Common myeloid progenitor, CD34-positive (primary cell): ENCODE measurements around the gene UTP4.
A peak's percentile ranks its signal among the peaks of the same experiment; 100 is the strongest.
"Not testable (repeated sequence)": the region's sequence is repeated elsewhere in the genome, so short reads cannot be mapped to it uniquely, and the experiment has no call there.

Experiments
- CTCF ChIA-PET: fragments of 350-600 bp; sonication (Branson Sonifier 250); formaldehyde crosslinking; loops from one replicate; lab custom pipeline; 2021; ENCODE audit warnings: antibody characterized with exemption; lab: Charles Lee
- POLR2A ChIA-PET: fragments of 350-600 bp; sonication (Branson Sonifier 250); formaldehyde crosslinking; loops from one replicate; lab custom pipeline; 2021; ENCODE audit warnings: antibody characterized with exemption; lab: Charles Lee
- DNase-seq, 3 donors: peaks; one replicate each; pipeline versions ENCODE4 v3.0.0 to v3.0.0-alpha.2; 2013
- H3K27ac ChIP-seq, 2 experiments: 1 replicate in 1 of 2; 2 replicates in 1 of 2; pipeline ENCODE4 v1.7.0; 2013; ENCODE audit warnings: inconsistent platforms in 2 of 2, low read length in 2 of 2, mild to moderate bottlenecking in 2 of 2, low read depth in 1 of 2, moderate library complexity in 1 of 2; ENCODE audit not compliant: severe bottlenecking in 2 of 2, insufficient read depth in 1 of 2, poor library complexity in 1 of 2
- H3K27me3 ChIP-seq, 5 experiments: replicated peaks in 2 of 5; 1 replicate in 3 of 5; 2 replicates in 2 of 5; pipeline versions ENCODE4 v1.6.1 to v1.7.0; 2013; ENCODE audit warnings: low read length in 4 of 5, mild to moderate bottlenecking in 2 of 5, moderate library complexity in 2 of 5, inconsistent platforms in 1 of 5; ENCODE audit not compliant: insufficient read depth in 5 of 5, control insufficient read depth in 4 of 5
- H3K36me3 ChIP-seq, 4 experiments: 1 replicate in 2 of 4; 2 replicates in 2 of 4; pipeline versions ENCODE4 v1.6.1 to v1.7.0; 2013; ENCODE audit warnings: low read length in 3 of 4, control low read depth in 1 of 4, mild to moderate bottlenecking in 1 of 4; ENCODE audit not compliant: control insufficient read depth in 4 of 4, insufficient read depth in 4 of 4
- H3K4me1 ChIP-seq, 4 experiments: 1 replicate in 3 of 4; 2 replicates in 1 of 4; pipeline versions ENCODE4 v1.6.1 to v1.7.1; 2013; ENCODE audit warnings: low read length in 3 of 4, mild to moderate bottlenecking in 3 of 4, control low read depth in 1 of 4, inconsistent platforms in 1 of 4, moderate library complexity in 1 of 4; ENCODE audit not compliant: control insufficient read depth in 4 of 4, insufficient read depth in 4 of 4; ENCODE audit errors: control extremely low read depth in 1 of 4
- H3K4me3 ChIP-seq, 7 experiments: 1 replicate in 4 of 7; 2 replicates in 3 of 7; pipeline versions ENCODE4 v1.5.1 to v1.7.0; 2013; ENCODE audit warnings: mild to moderate bottlenecking in 7 of 7, low read length in 6 of 7, moderate library complexity in 6 of 7, inconsistent platforms in 2 of 7, low read depth in 2 of 7, control low read depth in 1 of 7; ENCODE audit not compliant: insufficient read depth in 4 of 7, control insufficient read depth in 1 of 7; ENCODE audit errors: extremely low read depth in 1 of 7
- H3K9me3 ChIP-seq, 5 experiments: 1 replicate in 4 of 5; 2 replicates in 1 of 5; pipeline versions ENCODE4 v1.6.1 to v1.7.1; 2013; ENCODE audit warnings: low read length in 4 of 5, mild to moderate bottlenecking in 2 of 5, inconsistent platforms in 1 of 5, low read depth in 1 of 5, moderate library complexity in 1 of 5; ENCODE audit not compliant: control insufficient read depth in 4 of 5, insufficient read depth in 2 of 5; ENCODE audit errors: control extremely low read depth in 1 of 5
- WGBS: methylation state at CpG from one replicate; pipeline ENCODE4 v1.1.5; 2013; ENCODE audit not compliant: insufficient coverage; 5-methylcytosine and 5-hydroxymethylcytosine counted together

Gene UTP4

DNA sequence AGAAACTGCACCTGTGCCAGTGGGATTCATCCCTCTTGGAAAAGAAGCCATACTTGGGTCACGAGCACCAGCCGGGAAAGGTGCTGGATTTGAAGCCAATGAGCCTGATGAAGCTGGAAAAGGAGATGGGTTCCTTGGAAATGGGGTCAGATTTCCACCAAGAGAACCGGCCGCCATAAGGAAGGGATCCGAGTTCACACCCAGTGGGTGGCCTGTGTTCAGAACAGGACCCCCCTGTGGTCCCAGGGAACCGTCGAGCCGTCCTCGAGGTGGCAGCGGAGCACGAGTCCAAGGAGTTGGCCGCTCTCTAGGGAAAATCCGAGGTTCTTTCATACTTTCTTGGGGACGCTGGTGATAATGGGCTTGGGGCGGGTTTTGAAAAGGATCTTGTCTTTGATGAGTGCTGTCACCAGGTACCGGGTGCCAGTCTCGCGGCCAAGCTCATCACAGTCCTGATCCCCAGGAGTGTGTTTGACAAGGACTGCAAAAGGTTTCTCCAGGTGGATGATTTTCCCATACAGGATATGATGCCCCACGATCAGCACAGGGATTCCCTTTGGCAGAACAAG, 12.3 kb upstream of the UTP4 start:
- no peak for DNase-seq
- H3K27ac ChIP-seq: no peak overlapping the region
- H3K36me3 ChIP-seq: peaks cover 10 to 61% (median 54%) of the 10 kb centered on the region in 4 experiments
- H3K4me3 ChIP-seq: no peak overlapping the region
- no peaks in the 10 kb centered on the region for H3K9me3 ChIP-seq
- POLR2A ChIA-PET: no interaction called here
- no peaks in the 10 kb centered on the region for H3K27me3 ChIP-seq
- CTCF ChIA-PET: interaction anchor here (0.5 to 6.7 kb wide), 4 partner anchors 8 to 21 kb away, joined by 3 to 71 read pairs (median 6); no protein-coding TSS in a partner anchor
- WGBS: 97% methylated on average over 19 of the region's 19 CpGs
- no peaks in the 10 kb centered on the region for H3K4me1 ChIP-seq

DNA sequence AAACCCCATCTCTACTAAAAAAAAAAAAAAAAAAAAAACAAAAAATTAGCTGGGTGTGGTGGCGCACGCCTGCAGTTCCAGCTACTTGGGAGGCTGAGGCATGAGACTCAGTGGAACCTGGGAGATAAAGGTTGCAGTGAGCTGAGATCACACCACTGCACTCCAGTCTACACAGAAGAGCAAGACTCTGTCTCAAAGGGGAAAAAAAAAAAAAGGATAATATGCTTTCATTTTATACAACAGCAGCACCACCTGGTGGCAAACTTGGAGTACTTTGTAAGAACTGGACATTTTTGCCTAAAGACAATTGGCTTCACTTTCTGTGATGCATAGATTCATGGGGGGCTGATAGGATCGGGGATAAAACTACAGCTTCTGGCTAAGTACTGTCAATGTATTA, 8.5 kb upstream of the UTP4 start:
- Histone ChIP-seq H3K27ac (no peak overlapping the region), H3K27me3 (no peaks in the 10 kb centered on the region), H3K4me3 (no peak overlapping the region), H3K36me3 (peaks cover 8 to 33% (median 31%) of the 10 kb centered on the region in 4 experiments), H3K4me1 (no peaks in the 10 kb centered on the region), H3K9me3 (no peaks in the 10 kb centered on the region)
- peak; percentile 75 to 89 (median 84) for DNase-seq
- WGBS: no CpG with 5 or more reads among the region's 3 CpGs
- ChIA-PET POLR2A (interaction anchor here (0.5 to 0.7 kb wide), 2 partner anchors 9 to 219 kb away, joined by 3 to 4 read pairs; no protein-coding TSS in a partner anchor), CTCF (interaction anchor here (0.6 to 6.7 kb wide), 24 partner anchors 8 to 660 kb away, joined by 3 to 71 read pairs (median 4); partner anchors contain the start of genes CHTF8, HAS3 and UTP4)

DNA sequence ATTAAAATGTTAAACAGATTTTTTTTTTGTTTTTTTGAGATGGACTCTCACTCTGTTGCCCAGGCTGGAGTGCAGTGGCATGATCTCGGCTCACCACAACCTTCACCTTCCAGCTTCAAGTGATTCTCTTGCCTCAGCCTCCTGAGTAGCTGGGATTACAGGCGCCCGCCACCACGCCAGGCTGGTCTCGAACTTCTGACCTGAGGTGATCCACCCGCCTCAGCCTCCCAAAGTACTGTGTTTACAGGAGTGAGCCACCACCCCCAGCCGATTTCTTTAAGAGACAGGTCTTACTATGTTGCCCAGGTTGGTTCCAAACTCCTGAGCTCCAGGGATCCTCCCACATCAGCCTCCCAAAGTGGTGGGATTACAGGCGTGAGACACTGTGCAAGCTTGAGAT, 8.0 kb upstream of the UTP4 start:
- H3K27ac ChIP-seq, H3K4me1 ChIP-seq, H3K4me3 ChIP-seq, H3K9me3 ChIP-seq, POLR2A ChIA-PET, DNase-seq, H3K27me3 ChIP-seq: not testable (repeated sequence)
- H3K36me3 ChIP-seq: peaks cover 7 to 29% (median 26%) of the 10 kb centered on the region in 4 experiments
- 98% methylated on average over 6 of the region's 8 CpGs for WGBS
- CTCF ChIA-PET: interaction anchor here (0.6 to 6.7 kb wide), 24 partner anchors 8 to 660 kb away, joined by 3 to 71 read pairs (median 6); partner anchors contain the start of genes CHTF8, HAS3 and UTP4

DNA sequence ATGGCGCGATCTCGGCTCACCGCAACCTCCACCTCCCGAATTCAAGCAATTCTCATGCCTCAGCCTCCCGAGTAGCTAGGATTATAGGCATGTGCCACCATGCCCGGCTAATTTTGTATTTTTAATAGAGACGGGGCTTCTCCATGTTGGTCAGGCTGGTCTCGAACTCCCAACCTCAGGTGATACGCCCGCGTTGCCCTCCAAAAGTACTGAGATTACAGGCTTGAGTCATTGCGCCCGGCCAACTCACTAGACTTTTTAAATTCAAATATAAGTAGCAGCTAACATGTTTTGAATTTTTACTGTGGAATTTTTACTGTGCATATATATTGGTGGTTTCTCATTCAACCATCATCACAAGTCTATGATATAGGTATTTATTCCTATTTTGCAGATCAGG, 7.5 kb upstream of the UTP4 start:
- H3K27me3 ChIP-seq, POLR2A ChIA-PET, H3K27ac ChIP-seq, H3K4me1 ChIP-seq, DNase-seq, H3K4me3 ChIP-seq, H3K9me3 ChIP-seq: not testable (repeated sequence)
- CTCF ChIA-PET: interaction anchor here (0.8 to 6.7 kb wide), 12 partner anchors 8 to 597 kb away, joined by 3 to 71 read pairs (median 10); partner anchors contain the start of genes CHTF8, HAS3 and UTP4
- WGBS: 98% methylated on average over 12 of the region's 14 CpGs
- H3K36me3 ChIP-seq: peaks cover 7 to 25% (median 22%) of the 10 kb centered on the region in 4 experiments

DNA sequence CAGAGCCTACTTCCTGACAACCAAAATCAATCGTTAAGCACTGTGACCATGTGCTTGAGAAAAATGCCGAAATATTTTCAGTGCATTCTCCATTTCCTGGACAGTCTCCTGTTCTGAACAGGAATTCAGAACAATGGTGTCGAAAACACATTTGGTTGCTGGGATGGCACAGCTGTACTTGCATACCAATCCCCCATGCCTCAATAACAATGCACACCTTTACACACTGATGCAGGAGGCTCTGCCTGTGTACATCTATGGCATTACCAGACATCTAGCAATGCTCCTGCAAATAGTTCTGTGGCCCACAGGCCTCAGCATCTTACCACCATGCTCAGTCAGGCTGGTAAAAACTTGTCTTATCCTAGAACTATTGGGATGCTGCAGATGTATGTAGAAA, 6.2 kb upstream of the UTP4 start:
- H3K9me3 ChIP-seq: no peaks in the 10 kb centered on the region
- peaks cover 3 to 12% (median 4%) of the 10 kb centered on the region in 4 experiments for H3K4me1 ChIP-seq
- POLR2A ChIA-PET: no interaction called here
- H3K4me3 ChIP-seq: no peak overlapping the region
- no peak overlapping the region for H3K27ac ChIP-seq
- H3K27me3 ChIP-seq: no peaks in the 10 kb centered on the region
- 90% methylated on average over 2 of the region's 3 CpGs for WGBS
- peaks cover 2 to 12% (median 9%) of the 10 kb centered on the region in 4 experiments for H3K36me3 ChIP-seq
- CTCF ChIA-PET: interaction anchor here (0.7 to 6.7 kb wide), 5 partner anchors 14 to 598 kb away, joined by 3 to 71 read pairs (median 11); partner anchors contain the start of gene HAS3
- DNase-seq: no peak

DNA sequence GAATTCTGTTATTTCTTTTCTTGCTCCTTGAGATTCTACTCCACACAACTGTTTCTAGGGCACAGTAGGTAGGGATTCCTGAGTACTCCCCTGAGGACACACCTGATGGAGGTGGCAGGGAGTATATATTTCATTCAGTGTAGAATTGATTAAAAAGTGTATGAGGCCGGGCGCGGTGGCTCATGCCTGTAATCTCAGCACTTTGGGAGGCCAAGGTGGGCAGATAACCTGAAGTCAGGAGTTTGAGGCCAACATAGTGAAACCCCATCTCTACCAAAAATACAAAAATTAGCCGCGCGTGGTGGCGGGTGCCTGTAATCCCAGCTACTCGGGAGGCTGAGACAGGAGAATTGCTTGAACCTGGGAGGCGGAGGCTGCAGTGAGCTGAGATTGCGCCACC, 5.6 kb upstream of the UTP4 start:
- 98% methylated on average over 7 of the region's 10 CpGs for WGBS
- H3K4me3 ChIP-seq, POLR2A ChIA-PET, H3K27me3 ChIP-seq, H3K9me3 ChIP-seq, H3K27ac ChIP-seq, DNase-seq: not testable (repeated sequence)
- CTCF ChIA-PET: interaction anchor here (1.1 to 6.7 kb wide), 4 partner anchors 14 to 137 kb away, joined by 4 to 71 read pairs (median 8); no protein-coding TSS in a partner anchor
- peaks cover 2 to 11% (median 8%) of the 10 kb centered on the region in 4 experiments for H3K36me3 ChIP-seq
- peaks cover 3 to 15% (median 4%) of the 10 kb centered on the region in 4 experiments for H3K4me1 ChIP-seq

DNA sequence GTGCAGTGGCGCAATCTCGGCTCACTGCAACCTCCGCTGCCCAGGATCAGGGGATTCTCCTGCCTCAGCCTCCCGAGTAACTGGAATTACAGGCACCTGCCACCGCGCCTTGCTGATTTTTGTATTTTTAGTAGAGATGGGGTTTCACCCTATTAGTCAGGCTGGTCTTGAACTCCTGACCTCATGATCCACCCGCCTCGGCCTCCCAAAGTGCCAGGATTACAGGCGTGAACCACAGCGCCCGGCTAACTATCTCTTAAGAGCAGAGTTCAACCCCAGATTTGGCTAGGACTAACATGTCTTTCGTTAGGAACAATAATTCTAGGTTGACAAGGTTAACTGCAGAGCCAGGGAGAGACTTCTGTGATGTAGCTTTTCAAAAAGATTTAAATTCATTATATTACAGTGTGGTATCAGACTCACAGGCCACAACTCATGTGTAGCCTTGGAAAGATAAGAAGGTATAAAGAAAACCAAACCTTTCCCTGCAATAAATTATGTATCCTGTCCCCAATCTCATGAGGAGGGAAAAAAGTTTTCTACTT, 4.4 kb upstream of the UTP4 start:
- Histone ChIP-seq H3K27ac (no peak overlapping the region), H3K4me1 (peaks cover 3 to 18% (median 5%) of the 10 kb centered on the region in 4 experiments), H3K4me3 (no peak overlapping the region), H3K9me3 (no peaks in the 10 kb centered on the region), H3K36me3 (peaks cover 2 to 11% (median 6%) of the 10 kb centered on the region in 4 experiments), H3K27me3 (no peaks in the 10 kb centered on the region)
- WGBS: 99% methylated on average over 11 of the region's 12 CpGs
- DNase-seq: no peak
- POLR2A ChIA-PET: no interaction called here
- CTCF ChIA-PET: interaction anchor here (1.1 to 3.6 kb wide), 6 partner anchors 15 to 225 kb away, joined by 3 to 13 read pairs (median 6); no protein-coding TSS in a partner anchor
